HepG2 (cell line): ENCODE data around the gene GBGT1. TPM values are rescaled to one million over a fixed set of nuclear protein-coding genes. Genes with fewer than 3 reads are reported as not detected.

ENCODE experiments used
- ATAC-seq: fragments of 200-7000 bp; cut with Tn5 transposase; 3 replicates; pipeline ENCODE4 v1.9.1; 2020; ENCODE audit warnings: mild to moderate bottlenecking, moderate library complexity
- BruUV-seq: library from RNA; stranded (reverse); fragments of 400-500 nt; replicated peaks from 2 replicates; lab custom pipeline; 2021; lab: Mats Ljungman, UMichigan
- CTCF ChIA-PET: fragments of 300-600 bp; formaldehyde crosslinking; extraction: SDS; loops from one replicate; lab custom pipeline; 2021; ENCODE audit warnings: low total read pairs, inconsistent platforms, low intra/inter-chr PET ratio; lab: Yijun Ruan, JAX
- POLR2A ChIA-PET: fragments of 350-600 bp; sonication (Branson Sonifier 250); formaldehyde crosslinking; loops from one replicate; lab custom pipeline; 2020; ENCODE audit warnings: antibody characterized with exemption, inconsistent platforms; lab: Yijun Ruan, JAX
- DNase-seq: peaks from one replicate; pipeline ENCODE4 v3.0.0-alpha.2; 2015; ENCODE audit warnings: low spot score
- FAIRE-seq: peaks from 3 replicates; lab custom pipeline; 2011; peaks lifted over from hg19 to GRCh38; lab: Jason Lieb, UNC
- H2AFZ ChIP-seq: one replicate; pipeline ENCODE4 v1.6.1; 2011; ENCODE audit warnings: low read length, inconsistent platforms
- H3K27ac ChIP-seq: fragments of 300-600 bp; 3 replicates; pipeline ENCODE4 v1.8.0; 2011; ENCODE audit warnings: mixed run types, mild to moderate bottlenecking, mixed read lengths, low read length, inconsistent platforms; ENCODE audit not compliant: insufficient read depth; ENCODE audit errors: extremely low read length
- H3K27me3 ChIP-seq, 2 experiments: fragments of 200-600 bp in 1 of 2; 2 replicates in 1 of 2; 3 replicates in 1 of 2; pipeline versions ENCODE4 v1.6.0 to v1.8.0; 2011; ENCODE audit warnings: low read length in 2 of 2, mild to moderate bottlenecking in 2 of 2, moderate library complexity in 2 of 2, inconsistent platforms in 1 of 2; ENCODE audit not compliant: insufficient read depth in 2 of 2, control insufficient read depth in 1 of 2
- H3K36me3 ChIP-seq, 2 experiments: fragments of 200-600 bp in 1 of 2; replicated peaks in 1 of 2; 2 replicates in 1 of 2; 3 replicates in 1 of 2; pipeline versions ENCODE4 v1.5.1 to v1.8.0; 2011; ENCODE audit warnings: low read length in 2 of 2, inconsistent platforms in 1 of 2; ENCODE audit not compliant: insufficient read depth in 2 of 2, control insufficient read depth in 1 of 2
- H3K4me1 ChIP-seq: 2 replicates; pipeline ENCODE4 v1.5.1; 2012; ENCODE audit warnings: low read length, inconsistent platforms; ENCODE audit not compliant: insufficient read depth
- H3K4me2 ChIP-seq: 2 replicates; pipeline ENCODE4 v1.6.0; 2011; ENCODE audit warnings: low read depth, low read length, inconsistent platforms
- H3K4me3 ChIP-seq, 3 experiments: fragments of 200-600 bp in 1 of 3; sonication (generic), shearing (Covaris generic) in 1 of 3; replicated peaks in 1 of 3; 2 replicates each; pipeline ENCODE4 v1.5.1; 2011 to 2016; ENCODE audit warnings: low read length in 3 of 3, inconsistent platforms in 2 of 3, low read depth in 2 of 3, mild to moderate bottlenecking in 2 of 3, control low read depth in 1 of 3, mixed read lengths in 1 of 3; ENCODE audit not compliant: insufficient read depth in 1 of 3
- H3K79me2 ChIP-seq: one replicate; pipeline ENCODE4 v1.6.1; 2011; ENCODE audit warnings: low read length, inconsistent platforms; ENCODE audit not compliant: insufficient read depth
- H3K9ac ChIP-seq: 2 replicates; pipeline ENCODE4 v1.6.0; 2011; ENCODE audit warnings: mild to moderate bottlenecking, low read depth, low read length, inconsistent platforms; ENCODE audit not compliant: insufficient read depth
- H3K9me3 ChIP-seq: 2 replicates; pipeline ENCODE4 v1.5.1; 2012; ENCODE audit warnings: mild to moderate bottlenecking, low read length
- H4K20me1 ChIP-seq: 2 replicates; pipeline ENCODE4 v1.6.0; 2011; ENCODE audit warnings: inconsistent platforms, mild to moderate bottlenecking, low read length, moderate library complexity; ENCODE audit not compliant: insufficient read depth
- CEBPB ChIP-seq: IDR thresholded peaks from 2 replicates; pipeline ENCODE4 v1.6.1; 2011; ENCODE audit warnings: low read depth, low read length, improper control_type of control experiment, borderline replicate concordance
- CHD4 ChIP-seq: fragments of 200-600 bp; sonication (generic); IDR thresholded peaks from 2 replicates; pipeline ENCODE4 v1.7.0; 2017; ENCODE audit warnings: mild to moderate bottlenecking, low read length, borderline replicate concordance
- ELK4 ChIP-seq: sonication (generic); formaldehyde crosslinking; IDR thresholded peaks from 2 replicates; pipeline ENCODE4 v1.9.0; 2021; ENCODE audit warnings: missing genetic modification reagents, borderline replicate concordance
- ETV6 ChIP-seq: sonication (generic); formaldehyde crosslinking; conservative IDR thresholded peaks from 2 replicates; pipeline ENCODE4 v1.4.0; 2020; ENCODE audit warnings: missing genetic modification reagents
- KDM1A ChIP-seq: IDR thresholded peaks from 2 replicates; pipeline ENCODE4 v1.6.1; 2016; ENCODE audit warnings: missing compliant biosample characterization
- MIER3 ChIP-seq: IDR thresholded peaks from 2 replicates; pipeline ENCODE4 v1.6.1; 2016; ENCODE audit warnings: missing compliant biosample characterization, borderline replicate concordance
- NRL ChIP-seq: sonication (generic); formaldehyde crosslinking; IDR thresholded peaks from 2 replicates; pipeline ENCODE4 v1.5.0; 2020; ENCODE audit warnings: missing genetic modification reagents, mild to moderate bottlenecking, moderate library complexity, borderline replicate concordance
- PAX8 ChIP-seq: sonication (generic); formaldehyde crosslinking; IDR thresholded peaks from 2 replicates; pipeline ENCODE4 v1.8.0; 2022; ENCODE audit warnings: mild to moderate bottlenecking, missing genetic modification reagents, borderline replicate concordance
- REST ChIP-seq, 2 experiments: IDR thresholded peaks; 2 replicates each; pipeline ENCODE4 v1.6.1; 2011 to 2012; ENCODE audit warnings: low read length in 2 of 2, borderline replicate concordance in 1 of 2, low read depth in 1 of 2, mild to moderate bottlenecking in 1 of 2, moderate library complexity in 1 of 2
- RNF219 ChIP-seq: sonication (generic); formaldehyde crosslinking; IDR thresholded peaks from 2 replicates; pipeline ENCODE4 v1.5.0; 2020; ENCODE audit warnings: mild to moderate bottlenecking, missing genetic modification reagents
- STAG1 ChIP-seq: sonication (generic); formaldehyde crosslinking; IDR thresholded peaks from 2 replicates; pipeline ENCODE4 v1.4.0; 2020; ENCODE audit warnings: missing genetic modification reagents
- ZFYVE20 ChIP-seq: sonication (generic); formaldehyde crosslinking; IDR thresholded peaks from 2 replicates; pipeline ENCODE4 v1.8.0; 2023; ENCODE audit warnings: low read depth, mild to moderate bottlenecking, moderate library complexity, missing genetic modification reagents, borderline replicate concordance
- ZMYM3 ChIP-seq: sonication (generic); formaldehyde crosslinking; IDR thresholded peaks from 2 replicates; pipeline ENCODE4 v1.5.1; 2020; ENCODE audit warnings: mild to moderate bottlenecking, missing genetic modification reagents
- ZNF354B ChIP-seq: sonication (generic); formaldehyde crosslinking; IDR thresholded peaks from 2 replicates; pipeline ENCODE4 v1.8.0; 2022; ENCODE audit warnings: mild to moderate bottlenecking, missing genetic modification reagents
- ZNF431 ChIP-seq: sonication (generic); formaldehyde crosslinking; IDR thresholded peaks from 2 replicates; pipeline ENCODE4 v1.9.0; 2022; ENCODE audit warnings: missing genetic modification reagents, low read depth, mild to moderate bottlenecking, borderline replicate concordance
- ZNF513 ChIP-seq: sonication (generic); formaldehyde crosslinking; conservative IDR thresholded peaks from 2 replicates; pipeline ENCODE4 v1.5.0; 2020; ENCODE audit warnings: missing genetic modification reagents
- ZNF570 ChIP-seq: sonication (generic); formaldehyde crosslinking; IDR thresholded peaks from 2 replicates; pipeline ENCODE4 v1.4.0; 2020; ENCODE audit warnings: mild to moderate bottlenecking, missing genetic modification reagents, borderline replicate concordance
- WGBS: methylation state at CpG from one replicate; pipeline ENCODE4 v1.1.6; 2017; ENCODE audit warnings: low lambda C conversion rate; 5-methylcytosine and 5-hydroxymethylcytosine counted together
- in situ Hi-C: cut with HindIII; loops from 2 replicates; pipeline ENCODE4 v1.10.0; 2017; ENCODE audit warnings: low pct_unique_long_range_greater_than_20kb; ENCODE audit not compliant: extremely low pct_ligation_motif_present
- intact Hi-C: fragments of 100-400 bp; cut with micrococcal nuclease; formaldehyde crosslinking; loops from one replicate; pipeline ENCODE4 v1.10.0; 2022; ENCODE audit not compliant: unreplicated experiment
- polyA plus RNA-seq, 8 experiments: library from polyadenylated mRNA; depleted of rRNA in 3 of 8; stranded (reverse) in 7 of 8; unstranded in 1 of 8; fragments of >200 nt; fragmentation: Illumina TruSeq in 4 of 8; extraction: Trizol in 4 of 8; gene quantifications; 2 replicates each; pipeline versions ENCODE4 v1.2.1 to v1.2.3, GENCODE V29; 2011 to 2016; ENCODE audit warnings: low read depth in 4 of 8, missing spikeins in 1 of 8, mixed read lengths in 1 of 8; ENCODE audit not compliant: insufficient read depth in 1 of 8
- total RNA-seq, 5 experiments: library from RNA; depleted of rRNA; stranded (reverse); fragments of >200 nt; fragmentation: Illumina TruSeq; extraction: Trizol; gene quantifications; 2 replicates each; pipeline ENCODE4 v1.2.3, GENCODE V29; 2016; ENCODE audit warnings: low read depth in 1 of 5

Gene GBGT1
- total and polyA plus RNA-seq, 2 of the 13 experiments (the other 11 are each of a cell fraction or from before 2014, with no cell fraction given): not detected

GRCh38 chr9:133191989-133192388, 28.3 kb upstream of the GBGT1 start:
- POLR2A ChIA-PET: no interaction called here
- intact Hi-C loops (no loop called here), in situ Hi-C loops (no loop called here)
- no peak overlapping the region for H3K9ac ChIP-seq
- H3K27me3 ChIP-seq: peaks cover 5 to 24% of the 10 kb centered on the region in 2 experiments; a peak in 3 of 5 replicates
- H3K36me3 ChIP-seq: no peaks in the 10 kb centered on the region
- no peak for DNase-seq
- CTCF ChIA-PET: no interaction called here
- no peak for FAIRE-seq
- WGBS: 0% methylated on average over 1 of the region's 7 CpGs
- H3K4me2 ChIP-seq: no peak overlapping the region
- H3K9me3 ChIP-seq: no peaks in the 10 kb centered on the region
- no peak for ATAC-seq
- BruUV-seq: no TSS peak
- H2AFZ ChIP-seq: no peak overlapping the region
- no peaks in the 10 kb centered on the region for H3K4me1 ChIP-seq
- H3K79me2 ChIP-seq: no peaks in the 10 kb centered on the region
- no peaks in the 10 kb centered on the region for H4K20me1 ChIP-seq
- H3K27ac ChIP-seq: no peak overlapping the region
- no peak overlapping the region for H3K4me3 ChIP-seq
- no peak for TF ChIP-seq MIER3 (CRISPR knock-in tag)
- TF ChIP-seq STAG1 (CRISPR knock-in tag): no peak
- peak; percentile 40; the same call in 1 of the 2 replicates for TF ChIP-seq CHD4
- TF ChIP-seq ZNF354B (CRISPR knock-in tag): no peak
- TF ChIP-seq ZNF431 (CRISPR knock-in tag): no peak
- no peak for TF ChIP-seq ELK4 (CRISPR knock-in tag)
- TF ChIP-seq ETV6: no peak
- no peak for TF ChIP-seq RNF219
- no peak for TF ChIP-seq ZNF570
- no peak for TF ChIP-seq ZNF513
- TF ChIP-seq CEBPB: no peak
- TF ChIP-seq KDM1A (CRISPR knock-in tag): 0 out of 2 replicates have a peak, but pooled peaks have one; percentile 29
- no peak for TF ChIP-seq PAX8 (CRISPR knock-in tag)
- TF ChIP-seq ZFYVE20 (CRISPR knock-in tag): no peak
- no peak for TF ChIP-seq REST (IDR thresholded peaks at IDR 0.05; ENCODE audit: borderline replicate concordance in 1 of 2, low read depth in 1 of 2, low read length in 2 of 2)
- TF ChIP-seq NRL: no peak
- 0 out of 2 replicates have a peak, but pooled peaks have one; percentile 41 for TF ChIP-seq ZMYM3 (CRISPR knock-in tag)
